ENCODE data around the gene PROZ. TPM values are rescaled to one million over a fixed set of nuclear protein-coding genes. Genes with fewer than 3 reads are reported as not detected.
A peak's percentile ranks its signal among the peaks of the same experiment; 100 is the strongest.

PROZ gene
- total and polyA plus RNA-seq, 2 of the 13 experiments (the other 11 are each of a cell fraction or from before 2014, with no cell fraction given): 5.6 to 22.5 TPM

DNA sequence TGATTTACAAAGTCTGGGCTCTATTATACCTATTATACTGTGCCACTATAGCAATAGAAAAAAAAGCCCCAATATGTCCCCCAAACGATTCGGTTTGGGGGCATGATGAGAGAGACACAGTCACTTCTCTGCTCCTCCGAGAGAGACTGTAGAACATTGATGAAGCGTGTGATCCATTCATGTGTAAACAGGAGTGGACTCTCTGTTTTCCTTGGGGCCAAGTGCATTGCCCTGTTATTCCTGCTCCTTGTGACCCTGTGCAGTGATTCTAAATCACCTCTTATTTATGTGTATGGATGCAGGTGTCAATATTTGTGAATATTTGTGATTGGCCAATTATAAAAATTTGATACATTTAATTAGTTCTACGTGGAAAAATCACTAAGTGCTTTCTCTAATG is 18.9 kb upstream of the PROZ start:
- no peaks in the 10 kb centered on the region for H3K27me3 ChIP-seq (ENCODE audit: control insufficient read depth in 1 of 2, insufficient read depth in 2 of 2, low read length in 2 of 2)
- H3K4me2 ChIP-seq (ENCODE audit: low read depth, low read length): peak overlapping the region; percentile 60
- H3K4me1 ChIP-seq (ENCODE audit: insufficient read depth, low read length): peaks cover 49% of the 10 kb centered on the region
- H3K27ac ChIP-seq (ENCODE audit: extremely low read length, insufficient read depth, low read length): peak overlapping the region; percentile 72
- peak overlapping the region in 1 of 3 experiments; percentile 1; a peak in 1 of 6 replicates for H3K4me3 ChIP-seq (replicated peaks in 1 of 3; ENCODE audit: insufficient read depth in 1 of 3, low read depth in 2 of 3, low read length in 3 of 3)
- 14% methylated on average over 5 of the region's 5 CpGs for WGBS (ENCODE audit: low lambda C conversion rate)
- no peak overlapping the region for H2AFZ ChIP-seq (ENCODE audit: low read length)
- H3K9ac ChIP-seq (ENCODE audit: insufficient read depth, low read depth, low read length): 0 out of 2 replicates have a peak overlapping the region, but pooled peaks have one; percentile 18
- peaks cover 11 to 33% of the 10 kb centered on the region in 2 experiments; a peak in 4 of 5 replicates for H3K36me3 ChIP-seq (replicated peaks in 1 of 2; ENCODE audit: control insufficient read depth in 1 of 2, insufficient read depth in 2 of 2, low read length in 2 of 2)
- peak; percentile 54 for DNase-seq (ENCODE audit: low spot score)
- peak; percentile 77 for ATAC-seq
- CTCF ChIA-PET (ENCODE audit: low intra/inter-chr PET ratio, low total read pairs): no interaction called here
- POLR2A ChIA-PET: interaction anchor here (1.0 to 2.3 kb wide), 5 partner anchors 11 to 70 kb away, joined by 3 to 32 read pairs (median 5); partner anchors contain the start of genes CUL4A, F10 and F7
- H3K79me2 ChIP-seq (ENCODE audit: insufficient read depth, low read length): no peaks in the 10 kb centered on the region
- no peaks in the 10 kb centered on the region for H3K9me3 ChIP-seq (ENCODE audit: low read length)
- intact Hi-C loops (cut with micrococcal nuclease; ENCODE audit: unreplicated experiment): loop anchor here (1.0 kb wide), 1 partner anchor 11 kb away; no protein-coding TSS in a partner anchor
- FAIRE-seq: no peak
- no peaks in the 10 kb centered on the region for H4K20me1 ChIP-seq (ENCODE audit: insufficient read depth, low read length)
- in situ Hi-C loops (cut with HindIII; ENCODE audit: extremely low pct_ligation_motif_present, low pct_unique_long_range_greater_than_20kb): no loop called here
- no TSS peak for BruUV-seq (replicated peaks)
- peak; percentile 36 for TF ChIP-seq HNF4A (CRISPR knock-in tag; IDR thresholded peaks at IDR 0.05)
- peak; percentile 7; the same call in 1 of the 2 replicates for TF ChIP-seq MBD4 (IDR thresholded peaks at IDR 0.05; ENCODE audit: borderline replicate concordance, low read length)
- TF ChIP-seq TCF7 (IDR thresholded peaks at IDR 0.05; ENCODE audit: low read depth): 0 out of 2 replicates have a peak, but pooled peaks have one; percentile 12
- no peak for TF ChIP-seq ZNF607 (CRISPR knock-in tag; IDR thresholded peaks at IDR 0.05; ENCODE audit: borderline replicate concordance)
- TF ChIP-seq PPARG (CRISPR knock-in tag; conservative IDR thresholded peaks at IDR 0.05): no peak
- peak in 1 of 2 experiments; percentile 45; a peak in 1 of 4 replicates for TF ChIP-seq EP300 (IDR thresholded peaks at IDR 0.05; ENCODE audit: low read depth in 2 of 2, low read length in 2 of 2)
- no peak for TF ChIP-seq EP300 (CRISPR knock-in tag; IDR thresholded peaks at IDR 0.05; ENCODE audit: borderline replicate concordance)
- TF ChIP-seq FOXA1 (IDR thresholded peaks at IDR 0.05): no peak
- TF ChIP-seq FOXA1 (CRISPR knock-in tag; IDR thresholded peaks at IDR 0.05): peak; percentile 79
- TF ChIP-seq TARDBP (CRISPR knock-in tag; IDR thresholded peaks at IDR 0.05): peak; percentile 4; the same call in 1 of the 2 replicates
- TF ChIP-seq, protein P1, sequence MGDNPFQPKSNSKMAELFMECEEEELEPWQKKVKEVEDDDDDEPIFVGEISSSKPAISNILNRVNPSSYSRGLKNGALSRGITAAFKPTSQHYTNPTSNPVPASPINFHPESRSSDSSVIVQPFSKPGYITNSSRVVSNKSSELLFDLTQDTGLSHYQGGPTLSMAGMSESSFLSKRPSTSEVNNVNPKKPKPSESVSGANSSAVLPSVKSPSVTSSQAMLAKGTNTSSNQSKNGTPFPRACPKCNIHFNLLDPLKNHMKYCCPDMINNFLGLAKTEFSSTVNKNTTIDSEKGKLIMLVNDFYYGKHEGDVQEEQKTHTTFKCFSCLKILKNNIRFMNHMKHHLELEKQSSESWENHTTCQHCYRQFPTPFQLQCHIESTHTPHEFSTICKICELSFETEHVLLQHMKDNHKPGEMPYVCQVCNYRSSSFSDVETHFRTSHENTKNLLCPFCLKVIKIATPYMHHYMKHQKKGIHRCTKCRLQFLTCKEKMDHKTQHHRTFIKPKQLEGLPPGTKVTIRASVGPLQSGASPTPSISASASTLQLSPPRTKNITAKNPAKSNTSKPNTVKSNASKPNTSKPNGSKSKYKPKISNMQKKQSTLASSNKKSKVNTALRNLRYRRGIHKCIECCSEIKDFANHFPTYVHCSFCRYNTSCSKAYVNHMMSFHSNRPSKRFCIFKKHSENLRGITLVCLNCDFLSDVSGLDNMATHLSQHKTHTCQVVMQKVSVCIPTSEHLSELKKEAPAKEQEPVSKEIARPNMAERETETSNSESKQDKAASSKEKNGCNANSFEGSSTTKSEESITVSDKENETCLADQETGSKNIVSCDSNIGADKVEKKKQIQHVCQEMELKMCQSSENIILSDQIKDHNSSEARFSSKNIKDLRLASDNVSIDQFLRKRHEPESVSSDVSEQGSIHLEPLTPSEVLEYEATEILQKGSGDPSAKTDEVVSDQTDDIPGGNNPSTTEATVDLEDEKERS (CRISPR knock-in tag; IDR thresholded peaks at IDR 0.05): no peak
- peak; percentile 80 for TF ChIP-seq HHEX (CRISPR knock-in tag; IDR thresholded peaks at IDR 0.05)
- TF ChIP-seq SMARCC2 (IDR thresholded peaks at IDR 0.05): no peak
- TF ChIP-seq, protein P2, sequence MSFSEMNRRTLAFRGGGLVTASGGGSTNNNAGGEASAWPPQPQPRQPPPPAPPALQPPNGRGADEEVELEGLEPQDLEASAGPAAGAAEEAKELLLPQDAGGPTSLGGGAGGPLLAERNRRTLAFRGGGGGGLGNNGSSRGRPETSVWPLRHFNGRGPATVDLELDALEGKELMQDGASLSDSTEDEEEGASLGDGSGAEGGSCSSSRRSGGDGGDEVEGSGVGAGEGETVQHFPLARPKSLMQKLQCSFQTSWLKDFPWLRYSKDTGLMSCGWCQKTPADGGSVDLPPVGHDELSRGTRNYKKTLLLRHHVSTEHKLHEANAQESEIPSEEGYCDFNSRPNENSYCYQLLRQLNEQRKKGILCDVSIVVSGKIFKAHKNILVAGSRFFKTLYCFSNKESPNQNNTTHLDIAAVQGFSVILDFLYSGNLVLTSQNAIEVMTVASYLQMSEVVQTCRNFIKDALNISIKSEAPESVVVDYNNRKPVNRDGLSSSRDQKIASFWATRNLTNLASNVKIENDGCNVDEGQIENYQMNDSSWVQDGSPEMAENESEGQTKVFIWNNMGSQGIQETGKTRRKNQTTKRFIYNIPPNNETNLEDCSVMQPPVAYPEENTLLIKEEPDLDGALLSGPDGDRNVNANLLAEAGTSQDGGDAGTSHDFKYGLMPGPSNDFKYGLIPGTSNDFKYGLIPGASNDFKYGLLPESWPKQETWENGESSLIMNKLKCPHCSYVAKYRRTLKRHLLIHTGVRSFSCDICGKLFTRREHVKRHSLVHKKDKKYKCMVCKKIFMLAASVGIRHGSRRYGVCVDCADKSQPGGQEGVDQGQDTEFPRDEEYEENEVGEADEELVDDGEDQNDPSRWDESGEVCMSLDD (CRISPR knock-in tag; IDR thresholded peaks at IDR 0.05; ENCODE audit: borderline replicate concordance): no peak
- peak; percentile 87 for TF ChIP-seq NR2F6 (IDR thresholded peaks at IDR 0.05)
- peak; percentile 92 for TF ChIP-seq NR2F6 (CRISPR knock-in tag; IDR thresholded peaks at IDR 0.05)
- TF ChIP-seq, protein P3, sequence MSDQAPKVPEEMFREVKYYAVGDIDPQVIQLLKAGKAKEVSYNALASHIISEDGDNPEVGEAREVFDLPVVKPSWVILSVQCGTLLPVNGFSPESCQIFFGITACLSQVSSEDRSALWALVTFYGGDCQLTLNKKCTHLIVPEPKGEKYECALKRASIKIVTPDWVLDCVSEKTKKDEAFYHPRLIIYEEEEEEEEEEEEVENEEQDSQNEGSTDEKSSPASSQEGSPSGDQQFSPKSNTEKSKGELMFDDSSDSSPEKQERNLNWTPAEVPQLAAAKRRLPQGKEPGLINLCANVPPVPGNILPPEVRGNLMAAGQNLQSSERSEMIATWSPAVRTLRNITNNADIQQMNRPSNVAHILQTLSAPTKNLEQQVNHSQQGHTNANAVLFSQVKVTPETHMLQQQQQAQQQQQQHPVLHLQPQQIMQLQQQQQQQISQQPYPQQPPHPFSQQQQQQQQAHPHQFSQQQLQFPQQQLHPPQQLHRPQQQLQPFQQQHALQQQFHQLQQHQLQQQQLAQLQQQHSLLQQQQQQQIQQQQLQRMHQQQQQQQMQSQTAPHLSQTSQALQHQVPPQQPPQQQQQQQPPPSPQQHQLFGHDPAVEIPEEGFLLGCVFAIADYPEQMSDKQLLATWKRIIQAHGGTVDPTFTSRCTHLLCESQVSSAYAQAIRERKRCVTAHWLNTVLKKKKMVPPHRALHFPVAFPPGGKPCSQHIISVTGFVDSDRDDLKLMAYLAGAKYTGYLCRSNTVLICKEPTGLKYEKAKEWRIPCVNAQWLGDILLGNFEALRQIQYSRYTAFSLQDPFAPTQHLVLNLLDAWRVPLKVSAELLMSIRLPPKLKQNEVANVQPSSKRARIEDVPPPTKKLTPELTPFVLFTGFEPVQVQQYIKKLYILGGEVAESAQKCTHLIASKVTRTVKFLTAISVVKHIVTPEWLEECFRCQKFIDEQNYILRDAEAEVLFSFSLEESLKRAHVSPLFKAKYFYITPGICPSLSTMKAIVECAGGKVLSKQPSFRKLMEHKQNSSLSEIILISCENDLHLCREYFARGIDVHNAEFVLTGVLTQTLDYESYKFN (CRISPR knock-in tag; conservative IDR thresholded peaks at IDR 0.05): no peak
- peak; percentile 52; the same call in 1 of the 2 replicates for TF ChIP-seq RXRB (CRISPR knock-in tag; IDR thresholded peaks at IDR 0.05; ENCODE audit: borderline replicate concordance)

All from HepG2 (cell line).